HepG2 (cell line): ENCODE data around the gene SULT1E1. TPM values are rescaled to one million over a fixed set of nuclear protein-coding genes. Genes with fewer than 3 reads are reported as not detected.

Experiments used
- FLYWCH1 ChIP-seq: sonication (generic); formaldehyde crosslinking; IDR thresholded peaks from 2 replicates; pipeline ENCODE4 v1.8.1; 2023; ENCODE audit warnings: mild to moderate bottlenecking, missing genetic modification reagents
- HCFC1 ChIP-seq: fragments of 150-350 bp; IDR thresholded peaks from 2 replicates; pipeline ENCODE4 v1.6.1; 2014; ENCODE audit warnings: low read depth, low read length
- HNF4A ChIP-seq: sonication (generic); formaldehyde crosslinking; IDR thresholded peaks from 2 replicates; pipeline ENCODE4 v1.4.0; 2020; ENCODE audit warnings: missing genetic modification reagents
- HOXA9 ChIP-seq: sonication (generic); formaldehyde crosslinking; IDR thresholded peaks from 2 replicates; pipeline ENCODE4 v1.8.1; 2022; ENCODE audit warnings: missing genetic modification reagents, mild to moderate bottlenecking, moderate library complexity, borderline replicate concordance
- MAFF ChIP-seq: IDR thresholded peaks from 2 replicates; pipeline ENCODE4 v1.6.1; 2011; ENCODE audit warnings: low read depth, low read length, improper control_type of control experiment
- MBD4 ChIP-seq: IDR thresholded peaks from 2 replicates; pipeline ENCODE4 v1.6.1; 2012; ENCODE audit warnings: low read length, inconsistent platforms, borderline replicate concordance
- MLLT10 ChIP-seq: sonication (generic); formaldehyde crosslinking; IDR thresholded peaks from 2 replicates; pipeline ENCODE4 v1.4.0; 2020; ENCODE audit warnings: missing genetic modification reagents
- MXI1 ChIP-seq: IDR thresholded peaks from 3 replicates; pipeline ENCODE4 v1.6.1; 2012; ENCODE audit warnings: low read depth, low read length, inconsistent platforms, borderline replicate concordance
- SIN3A ChIP-seq: IDR thresholded peaks from 2 replicates; pipeline ENCODE4 v1.6.1; 2011; ENCODE audit warnings: low read depth, mild to moderate bottlenecking, control low read depth, low read length, borderline replicate concordance
- SNAPC5 ChIP-seq: sonication (generic); formaldehyde crosslinking; IDR thresholded peaks from 2 replicates; pipeline ENCODE4 v1.8.1; 2023; ENCODE audit warnings: mild to moderate bottlenecking, missing genetic modification reagents, borderline replicate concordance
- XBP1 ChIP-seq: sonication (generic); formaldehyde crosslinking; IDR thresholded peaks from 2 replicates; pipeline ENCODE4 v1.5.0; 2020; ENCODE audit warnings: missing genetic modification reagents
- ZC3H13 ChIP-seq: sonication (generic); formaldehyde crosslinking; IDR thresholded peaks from 2 replicates; pipeline ENCODE4 v1.8.1; 2023; ENCODE audit warnings: mild to moderate bottlenecking, missing genetic modification reagents, moderate library complexity
- ZFP36 ChIP-seq: fragments of 150-350 bp; IDR thresholded peaks from 2 replicates; pipeline ENCODE4 v1.6.1; 2018; ENCODE audit warnings: borderline replicate concordance, low read length, low read depth; ENCODE audit not compliant: partially characterized antibody
- ZNF24 ChIP-seq: fragments of 450-650 bp; IDR thresholded peaks from 2 replicates; pipeline ENCODE4 v1.6.1; 2017; ENCODE audit warnings: antibody characterized with exemption, mild to moderate bottlenecking
- ZNF281 ChIP-seq: sonication (generic); formaldehyde crosslinking; IDR thresholded peaks from 2 replicates; pipeline ENCODE4 v1.4.0; 2020; ENCODE audit warnings: missing genetic modification reagents, borderline replicate concordance
- ZNF333 ChIP-seq: sonication (generic); formaldehyde crosslinking; IDR thresholded peaks from 2 replicates; pipeline ENCODE4 v1.4.0; 2020; ENCODE audit warnings: mild to moderate bottlenecking, missing genetic modification reagents, borderline replicate concordance
- ZNF33B ChIP-seq: sonication (generic); formaldehyde crosslinking; IDR thresholded peaks from 2 replicates; pipeline ENCODE4 v1.5.1; 2020; ENCODE audit warnings: mild to moderate bottlenecking, missing genetic modification reagents
- ZNF563 ChIP-seq: sonication (generic); formaldehyde crosslinking; IDR thresholded peaks from 2 replicates; pipeline ENCODE4 v1.8.0; 2022; ENCODE audit warnings: mild to moderate bottlenecking, moderate library complexity, missing genetic modification reagents
- polyA plus RNA-seq, 8 experiments: library from polyadenylated mRNA; depleted of rRNA in 3 of 8; stranded (reverse) in 7 of 8; unstranded in 1 of 8; fragments of >200 nt; fragmentation: Illumina TruSeq in 4 of 8; extraction: Trizol in 4 of 8; gene quantifications; 2 replicates each; pipeline versions ENCODE4 v1.2.1 to v1.2.3, GENCODE V29; 2011 to 2016; ENCODE audit warnings: low read depth in 4 of 8, missing spikeins in 1 of 8, mixed read lengths in 1 of 8; ENCODE audit not compliant: insufficient read depth in 1 of 8
- total RNA-seq, 5 experiments: library from RNA; depleted of rRNA; stranded (reverse); fragments of >200 nt; fragmentation: Illumina TruSeq; extraction: Trizol; gene quantifications; 2 replicates each; pipeline ENCODE4 v1.2.3, GENCODE V29; 2016; ENCODE audit warnings: low read depth in 1 of 5
- TF ChIP-seq, protein P1 (sequence below): sonication (generic); formaldehyde crosslinking; IDR thresholded peaks from 2 replicates; pipeline ENCODE4 v1.4.0; 2020; ENCODE audit warnings: mild to moderate bottlenecking, missing genetic modification reagents

The SULT1E1 gene
- total and polyA plus RNA-seq, 2 of the 13 experiments (the other 11 are each of a cell fraction or from before 2014, with no cell fraction given) = 1.7 to 3.9 TPM

- TF ChIP-seq ZNF281 = peak; percentile 32; the same call in 1 of the 2 replicates
- no peak for TF ChIP-seq ZNF563 (CRISPR knock-in tag)
- TF ChIP-seq HCFC1 = no peak
- TF ChIP-seq SIN3A = no peak
- TF ChIP-seq HOXA9 (CRISPR knock-in tag) = no peak
- TF ChIP-seq SNAPC5 = no peak
- no peak for TF ChIP-seq ZC3H13 (CRISPR knock-in tag)
- TF ChIP-seq XBP1 (CRISPR knock-in tag) = no peak
- TF ChIP-seq, protein P1, sequence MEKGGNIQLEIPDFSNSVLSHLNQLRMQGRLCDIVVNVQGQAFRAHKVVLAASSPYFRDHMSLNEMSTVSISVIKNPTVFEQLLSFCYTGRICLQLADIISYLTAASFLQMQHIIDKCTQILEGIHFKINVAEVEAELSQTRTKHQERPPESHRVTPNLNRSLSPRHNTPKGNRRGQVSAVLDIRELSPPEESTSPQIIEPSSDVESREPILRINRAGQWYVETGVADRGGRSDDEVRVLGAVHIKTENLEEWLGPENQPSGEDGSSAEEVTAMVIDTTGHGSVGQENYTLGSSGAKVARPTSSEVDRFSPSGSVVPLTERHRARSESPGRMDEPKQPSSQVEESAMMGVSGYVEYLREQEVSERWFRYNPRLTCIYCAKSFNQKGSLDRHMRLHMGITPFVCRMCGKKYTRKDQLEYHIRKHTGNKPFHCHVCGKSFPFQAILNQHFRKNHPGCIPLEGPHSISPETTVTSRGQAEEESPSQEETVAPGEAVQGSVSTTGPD = no peak
- peak; percentile 32; the same call in 1 of the 2 replicates for TF ChIP-seq ZNF24
- no peak for TF ChIP-seq MAFF
- peak; percentile 93 for TF ChIP-seq HNF4A (CRISPR knock-in tag)
- TF ChIP-seq MXI1 = no peak
- no peak for TF ChIP-seq FLYWCH1 (CRISPR knock-in tag)
- peak; percentile 44 for TF ChIP-seq ZFP36
- no peak for TF ChIP-seq ZNF33B (CRISPR knock-in tag)
- no peak for TF ChIP-seq MLLT10 (CRISPR knock-in tag)
- no peak for TF ChIP-seq ZNF333 (CRISPR knock-in tag)
- no peak; the same call in 1 of the 2 replicates for TF ChIP-seq MBD4
Measured at GRCh38 chr4:69823481-69824186, 36.3 kb downstream of the SULT1E1 start (continued).
